HepG2 (cell line): ENCODE measurements around the gene DLX5. TPM values are rescaled to one million over a fixed set of nuclear protein-coding genes. Genes with fewer than 3 reads are reported as not detected.
A peak's percentile ranks its signal among the peaks of the same experiment; 100 is the strongest.

Source experiments
- ARID3A ChIP-seq: IDR thresholded peaks from 2 replicates; pipeline ENCODE4 v1.6.1; 2012; ENCODE audit warnings: low read depth, low read length, improper control_type of control experiment
- CBFB ChIP-seq: sonication (generic); formaldehyde crosslinking; IDR thresholded peaks from 2 replicates; pipeline ENCODE4 v1.4.0; 2020; ENCODE audit warnings: missing genetic modification reagents
- CEBPG ChIP-seq: IDR thresholded peaks from 2 replicates; pipeline ENCODE4 v1.6.1; 2016
- FOSL1 ChIP-seq: sonication (generic); formaldehyde crosslinking; IDR thresholded peaks from 2 replicates; pipeline ENCODE4 v1.9.0; 2021; ENCODE audit warnings: missing genetic modification reagents, borderline replicate concordance
- FOXA3 ChIP-seq: IDR thresholded peaks from 2 replicates; pipeline ENCODE4 v1.6.1; 2016; ENCODE audit warnings: missing genetic modification reagents, missing compliant biosample characterization
- FOXJ3 ChIP-seq: sonication (generic); formaldehyde crosslinking; IDR thresholded peaks from 2 replicates; pipeline ENCODE4 v1.4.0; 2020; ENCODE audit warnings: missing genetic modification reagents, mild to moderate bottlenecking, borderline replicate concordance
- HDAC1 ChIP-seq: sonication (generic); formaldehyde crosslinking; IDR thresholded peaks from 2 replicates; pipeline ENCODE4 v1.5.1; 2020; ENCODE audit warnings: mild to moderate bottlenecking, missing genetic modification reagents
- MBD4 ChIP-seq: IDR thresholded peaks from 2 replicates; pipeline ENCODE4 v1.6.1; 2012; ENCODE audit warnings: low read length, inconsistent platforms, borderline replicate concordance
- NPAS2 ChIP-seq: sonication (generic); formaldehyde crosslinking; IDR thresholded peaks from 2 replicates; pipeline ENCODE4 v1.8.0; 2022; ENCODE audit warnings: mild to moderate bottlenecking, missing genetic modification reagents, borderline replicate concordance
- SIX1 ChIP-seq: sonication (generic); formaldehyde crosslinking; IDR thresholded peaks from 2 replicates; pipeline ENCODE4 v1.4.0; 2020; ENCODE audit warnings: missing genetic modification reagents, borderline replicate concordance
- YEATS4 ChIP-seq: sonication (generic); formaldehyde crosslinking; IDR thresholded peaks from 2 replicates; pipeline ENCODE4 v1.4.0; 2020; ENCODE audit warnings: missing genetic modification reagents, borderline replicate concordance
- ZBED4 ChIP-seq: sonication (generic); formaldehyde crosslinking; IDR thresholded peaks from 2 replicates; pipeline ENCODE4 v1.4.0; 2020; ENCODE audit warnings: missing genetic modification reagents, borderline replicate concordance
- ZBTB2 ChIP-seq: sonication (generic); formaldehyde crosslinking; IDR thresholded peaks from 2 replicates; pipeline ENCODE4 v1.8.0; 2022; ENCODE audit warnings: low read depth, missing genetic modification reagents
- ZBTB37 ChIP-seq: sonication (generic); formaldehyde crosslinking; IDR thresholded peaks from 2 replicates; pipeline ENCODE4 v1.4.0; 2020; ENCODE audit warnings: mild to moderate bottlenecking, missing genetic modification reagents
- ZBTB38 ChIP-seq: sonication (generic); formaldehyde crosslinking; IDR thresholded peaks from 2 replicates; pipeline ENCODE4 v1.5.1; 2020; ENCODE audit warnings: mild to moderate bottlenecking, missing genetic modification reagents
- ZGPAT ChIP-seq: IDR thresholded peaks from 2 replicates; pipeline ENCODE4 v1.6.1; 2016; ENCODE audit warnings: mild to moderate bottlenecking
- ZMAT3 ChIP-seq: sonication (generic); formaldehyde crosslinking; conservative IDR thresholded peaks from 2 replicates; pipeline ENCODE4 v1.7.0; 2021; ENCODE audit warnings: missing genetic modification reagents
- ZNF432 ChIP-seq: sonication (generic); formaldehyde crosslinking; IDR thresholded peaks from 2 replicates; pipeline ENCODE4 v1.5.0; 2020; ENCODE audit warnings: missing genetic modification reagents, mild to moderate bottlenecking, borderline replicate concordance
- ZNF441 ChIP-seq: sonication (generic); formaldehyde crosslinking; IDR thresholded peaks from 2 replicates; pipeline ENCODE4 v1.7.0; 2021; ENCODE audit warnings: missing genetic modification reagents, borderline replicate concordance
- ZNF691 ChIP-seq: sonication (generic); formaldehyde crosslinking; IDR thresholded peaks from 2 replicates; pipeline ENCODE4 v1.4.0; 2020; ENCODE audit warnings: missing genetic modification reagents, low read depth, mild to moderate bottlenecking, borderline replicate concordance
- polyA plus RNA-seq, 8 experiments: library from polyadenylated mRNA; depleted of rRNA in 3 of 8; stranded (reverse) in 7 of 8; unstranded in 1 of 8; fragments of >200 nt; fragmentation: Illumina TruSeq in 4 of 8; extraction: Trizol in 4 of 8; gene quantifications; 2 replicates each; pipeline versions ENCODE4 v1.2.1 to v1.2.3, GENCODE V29; 2011 to 2016; ENCODE audit warnings: low read depth in 4 of 8, missing spikeins in 1 of 8, mixed read lengths in 1 of 8; ENCODE audit not compliant: insufficient read depth in 1 of 8
- total RNA-seq, 5 experiments: library from RNA; depleted of rRNA; stranded (reverse); fragments of >200 nt; fragmentation: Illumina TruSeq; extraction: Trizol; gene quantifications; 2 replicates each; pipeline ENCODE4 v1.2.3, GENCODE V29; 2016; ENCODE audit warnings: low read depth in 1 of 5

The DLX5 gene
- total and polyA plus RNA-seq, 2 of the 13 experiments (the other 11 are each of a cell fraction or from before 2014, with no cell fraction given): not detected

GRCh38 chr7:96970739-96971138 is 53.9 kb downstream of the DLX5 start (continued):
- peak; percentile 67; the same call in 1 of the 2 replicates for TF ChIP-seq ZBED4 (CRISPR knock-in tag)
- TF ChIP-seq ZBTB38 (CRISPR knock-in tag): no peak
- no peak for TF ChIP-seq ZBTB2 (CRISPR knock-in tag)
- no peak for TF ChIP-seq ZNF432 (CRISPR knock-in tag)
- TF ChIP-seq ZBTB37 (CRISPR knock-in tag): peak; percentile 50; the same call in 1 of the 2 replicates
- peak; percentile 77; the same call in 1 of the 2 replicates for TF ChIP-seq SIX1 (CRISPR knock-in tag)
- peak; percentile 66 for TF ChIP-seq CEBPG
- no peak for TF ChIP-seq ZNF691 (CRISPR knock-in tag)
- no peak for TF ChIP-seq NPAS2 (CRISPR knock-in tag)
- TF ChIP-seq ZMAT3 (CRISPR knock-in tag): no peak
- TF ChIP-seq ZGPAT (CRISPR knock-in tag): peak; percentile 87
- TF ChIP-seq FOXJ3 (CRISPR knock-in tag): peak; percentile 77; the same call in 1 of the 2 replicates
- peak; percentile 69; the same call in 1 of the 2 replicates for TF ChIP-seq ARID3A
- peak; percentile 80 for TF ChIP-seq MBD4
- TF ChIP-seq HDAC1 (CRISPR knock-in tag): peak; percentile 77
- no peak for TF ChIP-seq FOSL1 (CRISPR knock-in tag)
- no peak for TF ChIP-seq YEATS4 (CRISPR knock-in tag)
- TF ChIP-seq FOXA3 (CRISPR knock-in tag): peak; percentile 92
- TF ChIP-seq ZNF441: no peak
- peak; percentile 80 for TF ChIP-seq CBFB
